ENCODE results near the gene GPR158.

Gene GPR158

DNA sequence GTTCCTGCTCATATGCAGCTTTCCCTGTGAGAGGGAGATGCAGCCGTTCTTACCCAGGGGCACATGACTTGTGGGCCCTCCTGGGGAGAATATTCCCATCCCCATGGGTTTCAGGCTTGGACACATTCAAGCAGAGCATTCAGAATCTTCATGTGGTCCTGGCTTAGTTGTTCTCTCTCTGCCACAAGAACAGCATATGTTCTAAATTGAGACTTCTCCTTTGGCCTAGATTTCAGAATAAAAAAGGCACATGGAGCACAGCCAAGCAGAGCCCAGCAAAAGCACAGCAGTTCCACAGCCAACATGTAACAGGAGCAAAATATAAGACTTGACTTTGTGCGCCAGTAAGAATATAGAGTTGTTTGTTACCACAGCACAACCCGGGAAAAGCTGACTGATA, 452.8 kb downstream of the GPR158 start:
- DNase-seq (ENCODE audit: low spot score) = no peak
- H3K27ac ChIP-seq = no peak overlapping the region
- no peak overlapping the region for H3K4me3 ChIP-seq
- TF ChIP-seq, protein P1, sequence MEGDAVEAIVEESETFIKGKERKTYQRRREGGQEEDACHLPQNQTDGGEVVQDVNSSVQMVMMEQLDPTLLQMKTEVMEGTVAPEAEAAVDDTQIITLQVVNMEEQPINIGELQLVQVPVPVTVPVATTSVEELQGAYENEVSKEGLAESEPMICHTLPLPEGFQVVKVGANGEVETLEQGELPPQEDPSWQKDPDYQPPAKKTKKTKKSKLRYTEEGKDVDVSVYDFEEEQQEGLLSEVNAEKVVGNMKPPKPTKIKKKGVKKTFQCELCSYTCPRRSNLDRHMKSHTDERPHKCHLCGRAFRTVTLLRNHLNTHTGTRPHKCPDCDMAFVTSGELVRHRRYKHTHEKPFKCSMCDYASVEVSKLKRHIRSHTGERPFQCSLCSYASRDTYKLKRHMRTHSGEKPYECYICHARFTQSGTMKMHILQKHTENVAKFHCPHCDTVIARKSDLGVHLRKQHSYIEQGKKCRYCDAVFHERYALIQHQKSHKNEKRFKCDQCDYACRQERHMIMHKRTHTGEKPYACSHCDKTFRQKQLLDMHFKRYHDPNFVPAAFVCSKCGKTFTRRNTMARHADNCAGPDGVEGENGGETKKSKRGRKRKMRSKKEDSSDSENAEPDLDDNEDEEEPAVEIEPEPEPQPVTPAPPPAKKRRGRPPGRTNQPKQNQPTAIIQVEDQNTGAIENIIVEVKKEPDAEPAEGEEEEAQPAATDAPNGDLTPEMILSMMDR (IDR thresholded peaks at IDR 0.05) = no peak

DNA sequence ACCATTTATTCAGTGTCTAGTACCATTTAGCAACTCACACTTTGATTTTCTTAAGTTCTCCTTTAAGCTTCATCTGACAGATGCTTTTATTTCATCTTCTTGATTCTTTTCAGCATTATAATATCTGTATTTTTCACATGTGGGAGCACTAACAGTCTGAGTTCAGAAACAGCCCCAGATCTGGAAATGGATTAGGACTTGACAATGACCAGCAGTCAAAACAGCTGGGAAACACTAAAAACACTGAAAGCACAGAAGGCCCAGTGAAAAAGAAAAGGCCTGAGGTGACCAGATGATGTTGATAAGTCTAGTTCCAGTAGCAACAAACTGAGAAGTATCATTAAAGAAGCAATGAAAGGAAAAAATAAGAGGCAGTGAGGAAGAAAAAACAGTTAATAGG, 454.5 kb downstream of the GPR158 start:
- Histone ChIP-seq H3K27ac (no peak overlapping the region), H3K4me3 (no peak overlapping the region)
- no peak for DNase-seq (ENCODE audit: low spot score)
- TF ChIP-seq, protein P1 (IDR thresholded peaks at IDR 0.05) = no peak

DNA sequence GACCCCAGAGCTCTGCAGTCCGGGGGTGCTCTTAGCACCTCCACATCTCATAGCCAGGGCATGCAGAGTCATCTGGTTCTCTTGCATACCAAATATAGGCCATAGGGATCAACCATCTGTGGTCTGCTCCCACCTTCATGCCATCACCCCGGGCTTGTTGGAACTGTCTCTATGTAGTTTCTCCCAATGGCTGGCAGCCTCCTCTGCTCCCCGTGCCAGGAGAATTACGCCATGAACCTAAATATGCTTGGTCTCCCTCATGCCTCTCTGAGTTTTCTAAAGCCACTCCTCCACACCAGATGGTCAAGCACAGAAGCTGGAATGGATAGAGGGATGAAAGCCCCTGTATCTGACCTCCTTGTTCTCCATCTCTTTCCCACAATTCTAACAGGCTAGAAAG, 456.7 kb downstream of the GPR158 start:
- no peak overlapping the region for H3K27ac ChIP-seq
- TF ChIP-seq, protein P1 (IDR thresholded peaks at IDR 0.05) = no peak
- DNase-seq (ENCODE audit: low spot score) = no peak
- H3K4me3 ChIP-seq = no peak overlapping the region

DNA sequence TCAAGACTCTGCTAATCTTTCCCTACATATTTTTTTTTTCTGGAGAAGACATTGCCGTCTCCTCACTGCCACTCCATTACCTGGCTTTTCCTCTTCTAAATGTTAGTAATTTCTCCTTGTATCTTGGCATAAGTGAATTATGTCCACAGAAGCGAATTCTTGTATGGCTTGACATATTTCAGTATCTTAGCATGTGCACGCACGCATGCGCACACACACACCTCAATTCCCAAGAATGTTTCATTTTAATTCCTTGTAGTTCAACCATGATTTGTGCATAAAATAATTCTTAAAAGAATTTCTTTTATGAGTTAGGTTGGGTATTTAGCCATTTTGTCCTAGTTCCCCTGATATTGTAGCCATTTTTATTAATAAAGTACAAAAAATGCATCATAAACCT, 458.0 kb downstream of the GPR158 start:
- DNase-seq (ENCODE audit: low spot score) = no peak
- TF ChIP-seq, protein P1 (IDR thresholded peaks at IDR 0.05) = no peak
- H3K4me3 ChIP-seq = no peak overlapping the region
- H3K27ac ChIP-seq = no peak overlapping the region

- Histone ChIP-seq H3K4me3 (no peak overlapping the region), H3K27ac (no peak overlapping the region)
- TF ChIP-seq, protein P1 (IDR thresholded peaks at IDR 0.05) = no peak
- DNase-seq (ENCODE audit: low spot score) = no peak
Observed at GRCh38 chr10:25633542-25633941, 458.7 kb downstream of the GPR158 start.

- Histone ChIP-seq H3K27ac (no peak overlapping the region), H3K4me3 (no peak overlapping the region)
- DNase-seq (ENCODE audit: low spot score) = no peak
- TF ChIP-seq, protein P1 (IDR thresholded peaks at IDR 0.05) = no peak
Observed at GRCh38 chr10:25639646-25640045, 464.8 kb downstream of the GPR158 start.

DNA sequence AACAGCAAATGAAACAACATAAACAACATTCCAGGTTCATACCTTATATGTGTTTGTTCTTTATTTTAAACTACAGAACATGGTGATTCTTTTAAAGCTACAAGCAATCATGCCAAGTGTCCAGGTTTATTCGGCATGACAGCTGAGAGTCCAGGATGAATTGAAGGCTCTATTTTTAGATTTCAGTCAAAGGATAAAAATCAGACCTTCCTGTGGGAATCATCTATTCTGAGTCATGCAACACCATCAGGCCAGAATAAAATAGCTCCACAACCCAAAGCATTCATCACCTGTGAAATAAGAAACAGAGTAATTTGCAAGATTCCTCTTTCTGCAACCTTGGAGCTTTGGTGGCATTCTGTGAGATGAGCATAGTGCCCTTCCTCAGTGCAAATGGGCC, 466.8 kb downstream of the GPR158 start:
- no peak overlapping the region for H3K27ac ChIP-seq
- no peak for DNase-seq (ENCODE audit: low spot score)
- no peak overlapping the region for H3K4me3 ChIP-seq
- TF ChIP-seq, protein P1 (IDR thresholded peaks at IDR 0.05) = no peak

All from coronary artery (tissue), 2 donors.